GM20431 (cell line): ENCODE data around the gene MRO.

Experiments
- in situ Hi-C: fragments of 300-500 bp; cut with MseI, MboI; formaldehyde crosslinking; loops from one replicate; pipeline ENCODE4 v1.15.0; 2020; ENCODE audit warnings: low sequenced_read_pairs; ENCODE audit not compliant: unreplicated experiment

MRO gene

GRCh38 chr18:50748243-50749229 is 71.3 kb downstream of the MRO start:
- in situ Hi-C loops = no loop called here

GRCh38 chr18:50747849-50748242 is 72.0 kb downstream of the MRO start:
- in situ Hi-C loops = no loop called here

GRCh38 chr18:50745945-50746344 is 73.9 kb downstream of the MRO start:
- in situ Hi-C loops = no loop called here
